K562 (cell line): ENCODE measurements around the gene MAN1B1. TPM values are rescaled to one million over a fixed set of nuclear protein-coding genes. Genes with fewer than 3 reads are reported as not detected.

ENCODE experiments used
- ARNT ChIP-seq, 2 experiments: fragments of 450-650 bp; IDR thresholded peaks; 2 replicates each; pipeline ENCODE4 v1.6.1; 2016; ENCODE audit warnings: mild to moderate bottlenecking in 1 of 2
- BRF1 ChIP-seq: IDR thresholded peaks from 3 replicates; pipeline ENCODE4 v1.6.1; 2011; ENCODE audit warnings: borderline replicate concordance, mild to moderate bottlenecking; ENCODE audit not compliant: insufficient read length; ENCODE audit errors: extremely low read depth
- CBX3 ChIP-seq, 2 experiments: IDR thresholded peaks; 1 replicate in 1 of 2; 2 replicates in 1 of 2; pipeline ENCODE4 v1.6.1; 2012; ENCODE audit warnings: inconsistent platforms in 2 of 2, low read length in 2 of 2, borderline replicate concordance in 1 of 2, control low read depth in 1 of 2
- E2F8 ChIP-seq: fragments of 450-650 bp; IDR thresholded peaks from 2 replicates; pipeline ENCODE4 v1.7.1; 2018; ENCODE audit warnings: mild to moderate bottlenecking, low read depth; ENCODE audit not compliant: partially characterized antibody
- HDAC6 ChIP-seq: IDR thresholded peaks from 2 replicates; pipeline ENCODE4 v1.6.1; 2012; ENCODE audit warnings: low read depth, mild to moderate bottlenecking, control low read depth, inconsistent platforms, low read length, moderate library complexity
- MEF2D ChIP-seq: conservative IDR thresholded peaks from 2 replicates; pipeline ENCODE4 v1.6.1; 2016; ENCODE audit warnings: low read depth, missing genetic modification characterization, missing compliant biosample characterization
- MTA3 ChIP-seq: fragments of 450-650 bp; formaldehyde crosslinking; IDR thresholded peaks from 2 replicates; pipeline ENCODE4 v1.6.1; 2017; ENCODE audit warnings: mild to moderate bottlenecking, borderline replicate concordance
- MYC ChIP-seq, 2 experiments: fragments of 250-450 bp in 1 of 2; sonication (Bioruptor Pico) in 1 of 2; IDR thresholded peaks; 2 replicates each; pipeline versions ENCODE4 v1.5.1 to v1.6.1; 2012 to 2021; ENCODE audit warnings: low read depth in 2 of 2, borderline replicate concordance in 1 of 2, improper control_type of control experiment in 1 of 2, low read length in 1 of 2, mild to moderate bottlenecking in 1 of 2, moderate library complexity in 1 of 2
- NR2F6 ChIP-seq: fragments of 450-650 bp; formaldehyde crosslinking; IDR thresholded peaks from 2 replicates; pipeline ENCODE4 v1.4.0; 2020; ENCODE audit warnings: mild to moderate bottlenecking
- RBM14 ChIP-seq: fragments of 200-400 bp; formaldehyde crosslinking; IDR thresholded peaks from 2 replicates; pipeline ENCODE4 v1.6.1; 2018; ENCODE audit warnings: low read depth, mild to moderate bottlenecking, low read length, moderate library complexity, borderline replicate concordance; ENCODE audit not compliant: insufficient read depth
- RBM34 ChIP-seq: fragments of 200-400 bp; formaldehyde crosslinking; IDR thresholded peaks from 2 replicates; pipeline ENCODE4 v1.6.1; 2018; ENCODE audit warnings: low read length, borderline replicate concordance; ENCODE audit not compliant: insufficient read depth
- SREBF1 ChIP-seq: fragments of 150-350 bp; IDR thresholded peaks from 2 replicates; pipeline ENCODE4 v1.6.1; 2014; ENCODE audit warnings: antibody characterized with exemption, low read depth, low read length, borderline replicate concordance
- SREBF2 ChIP-seq: sonication (generic); formaldehyde crosslinking; IDR thresholded peaks from 2 replicates; pipeline ENCODE4 v1.4.0; 2020; ENCODE audit warnings: mild to moderate bottlenecking, missing genetic modification reagents
- TEAD4 ChIP-seq, 2 experiments: sonication (generic) in 1 of 2; formaldehyde crosslinking in 1 of 2; IDR thresholded peaks; 2 replicates each; pipeline versions ENCODE4 v1.6.1 to v1.8.0; 2012 to 2022; ENCODE audit warnings: borderline replicate concordance in 1 of 2, inconsistent platforms in 1 of 2, low read length in 1 of 2, mild to moderate bottlenecking in 1 of 2, missing genetic modification reagents in 1 of 2
- ZFPM2 ChIP-seq: fragments of 250-450 bp; sonication (Bioruptor Pico); IDR thresholded peaks from 2 replicates; pipeline ENCODE4 v1.5.1; 2022; ENCODE audit warnings: mild to moderate bottlenecking
- ZKSCAN3 ChIP-seq: fragments of 250-450 bp; sonication (Bioruptor Pico); IDR thresholded peaks from 2 replicates; pipeline ENCODE4 v1.4.0; 2020
- ZNF140 ChIP-seq: fragments of 250-450 bp; sonication (Bioruptor Pico); IDR thresholded peaks from 2 replicates; pipeline ENCODE4 v1.8.0; 2021; ENCODE audit warnings: moderate library complexity, mild to moderate bottlenecking, inconsistent platforms
- ZNF444 ChIP-seq: fragments of 250-450 bp; sonication (Bioruptor Pico); IDR thresholded peaks from 2 replicates; pipeline ENCODE4 v1.4.0; 2020; ENCODE audit warnings: mild to moderate bottlenecking, moderate library complexity
- ZNF551 ChIP-seq: fragments of 250-450 bp; sonication (Bioruptor Pico); IDR thresholded peaks from 2 replicates; pipeline ENCODE4 v1.5.0; 2021; ENCODE audit warnings: mild to moderate bottlenecking, moderate library complexity
- ZNF57 ChIP-seq: fragments of 450-650 bp; formaldehyde crosslinking; IDR thresholded peaks from 2 replicates; pipeline ENCODE4 v1.4.0; 2020; ENCODE audit warnings: mild to moderate bottlenecking, moderate library complexity
- polyA plus RNA-seq, 8 experiments: library from polyadenylated mRNA; depleted of rRNA in 4 of 8; stranded (reverse) in 5 of 8; unstranded in 3 of 8; fragments of >200 nt; fragmentation: Nextera tagmentation in 2 of 8; fragmentation: Illumina TruSeq in 1 of 8; extraction: Ambion mirVana in 2 of 8; extraction: Trizol in 1 of 8; gene quantifications; 2 replicates each; pipeline versions ENCODE4 v1.2.1 to v1.2.3, GENCODE V29; 2011 to 2014; ENCODE audit warnings: inconsistent platforms in 1 of 8, missing spikeins in 1 of 8
- total RNA-seq, 7 experiments: library from RNA; depleted of rRNA in 6 of 7; stranded (reverse); fragments of >200 nt in 6 of 7; fragmentation: Illumina TruSeq in 2 of 7; extraction: Trizol in 2 of 7; gene quantifications; 2 replicates each; pipeline versions ENCODE4 v1.2.1 to v1.2.3, GENCODE V29; 2011 to 2021; ENCODE audit warnings: low replicate concordance in 1 of 7
- TF ChIP-seq, protein P1 (sequence below): sonication (generic); formaldehyde crosslinking; IDR thresholded peaks from 2 replicates; pipeline ENCODE4 v1.8.1; 2023; ENCODE audit warnings: mild to moderate bottlenecking, missing genetic modification reagents
- TF ChIP-seq, protein P2 (sequence below): fragments of 450-650 bp; IDR thresholded peaks from 2 replicates; pipeline ENCODE4 v1.6.1; 2014; ENCODE audit warnings: low read depth, mild to moderate bottlenecking, moderate library complexity, borderline replicate concordance

Gene MAN1B1
- total and polyA plus RNA-seq, 9 of the 15 experiments (the other 6 are each of a cell fraction or from before 2014, with no cell fraction given), result 0.55 to 36.6 (median 27.3) TPM

DNA sequence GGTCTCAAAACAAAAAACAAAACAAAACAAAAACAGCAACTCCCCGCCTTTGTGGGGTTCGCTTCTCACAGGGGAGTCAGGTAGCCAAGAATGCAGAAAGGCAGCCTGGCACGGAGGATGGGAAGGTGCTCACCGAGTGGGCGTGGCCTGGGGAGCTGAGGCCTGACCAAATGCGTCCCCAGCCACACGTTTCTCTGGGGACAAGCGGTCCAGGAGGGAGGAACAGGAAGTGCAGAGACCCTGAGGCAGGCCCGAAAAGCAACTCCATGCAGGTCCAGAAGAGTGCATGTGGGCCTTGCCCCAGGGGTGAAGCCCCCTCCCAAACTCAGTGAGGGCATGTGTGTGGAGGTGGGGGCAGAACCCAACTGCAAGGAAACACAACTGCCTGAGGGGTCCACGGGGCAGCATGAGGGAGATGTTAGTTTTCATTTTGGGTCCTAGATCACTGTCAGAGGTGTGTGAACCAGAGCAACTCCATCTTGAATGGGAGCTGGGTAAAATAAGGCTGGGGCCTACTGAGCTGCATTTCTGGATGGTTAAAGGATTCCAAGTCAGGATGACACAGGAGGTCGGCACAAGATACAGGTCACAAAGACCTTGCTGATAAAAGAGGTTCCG, 12.0 kb upstream of the MAN1B1 start (continued):
- TF ChIP-seq, protein P1, sequence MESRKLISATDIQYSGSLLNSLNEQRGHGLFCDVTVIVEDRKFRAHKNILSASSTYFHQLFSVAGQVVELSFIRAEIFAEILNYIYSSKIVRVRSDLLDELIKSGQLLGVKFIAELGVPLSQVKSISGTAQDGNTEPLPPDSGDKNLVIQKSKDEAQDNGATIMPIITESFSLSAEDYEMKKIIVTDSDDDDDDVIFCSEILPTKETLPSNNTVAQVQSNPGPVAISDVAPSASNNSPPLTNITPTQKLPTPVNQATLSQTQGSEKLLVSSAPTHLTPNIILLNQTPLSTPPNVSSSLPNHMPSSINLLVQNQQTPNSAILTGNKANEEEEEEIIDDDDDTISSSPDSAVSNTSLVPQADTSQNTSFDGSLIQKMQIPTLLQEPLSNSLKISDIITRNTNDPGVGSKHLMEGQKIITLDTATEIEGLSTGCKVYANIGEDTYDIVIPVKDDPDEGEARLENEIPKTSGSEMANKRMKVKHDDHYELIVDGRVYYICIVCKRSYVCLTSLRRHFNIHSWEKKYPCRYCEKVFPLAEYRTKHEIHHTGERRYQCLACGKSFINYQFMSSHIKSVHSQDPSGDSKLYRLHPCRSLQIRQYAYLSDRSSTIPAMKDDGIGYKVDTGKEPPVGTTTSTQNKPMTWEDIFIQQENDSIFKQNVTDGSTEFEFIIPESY (CRISPR knock-in tag), result no peak
- TF ChIP-seq ARNT (IDR thresholded peaks at IDR 0.05) (no peak), ZKSCAN3 (CRISPR knock-in tag) (peak; percentile 89), ZNF140 (CRISPR knock-in tag) (peak; percentile 95), ZNF57 (CRISPR knock-in tag) (peak; percentile 97), SREBF1 (no peak), RBM14 (no peak), SREBF2 (CRISPR knock-in tag) (no peak), ZNF551 (CRISPR knock-in tag) (no peak; the same call in 1 of the 2 replicates), NR2F6 (CRISPR knock-in tag) (peak; percentile 94), MYC (IDR thresholded peaks at IDR 0.05; ENCODE audit: low read depth, low read length) (no peak), MYC (CRISPR knock-in tag; IDR thresholded peaks at IDR 0.05; ENCODE audit: borderline replicate concordance, low read depth) (peak; percentile 98), BRF1 (no peak), ZNF444 (CRISPR knock-in tag) (peak; percentile 97), TEAD4 (IDR thresholded peaks at IDR 0.05; ENCODE audit: low read length) (no peak), TEAD4 (CRISPR knock-in tag; IDR thresholded peaks at IDR 0.05; ENCODE audit: borderline replicate concordance) (no peak), HDAC6 (no peak), MTA3 (no peak), E2F8 (no peak), MEF2D (tag) (peak; percentile 100), ZFPM2 (CRISPR knock-in tag) (peak; percentile 99), CBX3 (IDR thresholded peaks at IDR 0.05; ENCODE audit: borderline replicate concordance in 1 of 2, low read length in 2 of 2) (no peak; a peak in 1 of 3 replicates), RBM34 (no peak)
- TF ChIP-seq, protein P2, sequence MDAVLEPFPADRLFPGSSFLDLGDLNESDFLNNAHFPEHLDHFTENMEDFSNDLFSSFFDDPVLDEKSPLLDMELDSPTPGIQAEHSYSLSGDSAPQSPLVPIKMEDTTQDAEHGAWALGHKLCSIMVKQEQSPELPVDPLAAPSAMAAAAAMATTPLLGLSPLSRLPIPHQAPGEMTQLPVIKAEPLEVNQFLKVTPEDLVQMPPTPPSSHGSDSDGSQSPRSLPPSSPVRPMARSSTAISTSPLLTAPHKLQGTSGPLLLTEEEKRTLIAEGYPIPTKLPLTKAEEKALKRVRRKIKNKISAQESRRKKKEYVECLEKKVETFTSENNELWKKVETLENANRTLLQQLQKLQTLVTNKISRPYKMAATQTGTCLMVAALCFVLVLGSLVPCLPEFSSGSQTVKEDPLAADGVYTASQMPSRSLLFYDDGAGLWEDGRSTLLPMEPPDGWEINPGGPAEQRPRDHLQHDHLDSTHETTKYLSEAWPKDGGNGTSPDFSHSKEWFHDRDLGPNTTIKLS, result no peak
